Activated naive CD8-positive, alpha-beta T cell treated with anti-CD3 and anti-CD28 coated beads for 36 hours (primary cell): ENCODE measurements around the gene WWC1. TPM values are rescaled to one million over a fixed set of nuclear protein-coding genes. Genes with fewer than 3 reads are reported as not detected.

Experiments
- DNase-seq: peaks from one replicate; pipeline ENCODE4 v3.0.0; 2021
- H3K27ac Mint-ChIP-seq: one replicate; pipeline ENCODE4 v1.8.0; 2022; ENCODE audit warnings: mild to moderate bottlenecking, moderate library complexity, mixed read lengths
- H3K27me3 Mint-ChIP-seq: one replicate; pipeline ENCODE4 v1.8.0; 2022; ENCODE audit warnings: mild to moderate bottlenecking, mixed read lengths
- H3K36me3 Mint-ChIP-seq: one replicate; pipeline ENCODE4 v1.8.0; 2021; ENCODE audit warnings: mild to moderate bottlenecking, mixed read lengths
- H3K4me1 Mint-ChIP-seq: one replicate; pipeline ENCODE4 v1.8.0; 2021; ENCODE audit warnings: mixed read lengths
- H3K4me3 Mint-ChIP-seq: one replicate; pipeline ENCODE4 v1.8.0; 2022; ENCODE audit warnings: mild to moderate bottlenecking, moderate library complexity, mixed read lengths
- H3K9me3 Mint-ChIP-seq: one replicate; pipeline ENCODE4 v1.8.0; 2022; ENCODE audit warnings: mixed read lengths
- total RNA-seq, 2 experiments: library from RNA; stranded (reverse); gene quantifications; one replicate each; pipeline ENCODE4 v1.2.3, GENCODE V29; 2021

The WWC1 gene
- total RNA-seq, 2 experiments from 2014 or later, result 1.5 to 2.5 TPM

DNA sequence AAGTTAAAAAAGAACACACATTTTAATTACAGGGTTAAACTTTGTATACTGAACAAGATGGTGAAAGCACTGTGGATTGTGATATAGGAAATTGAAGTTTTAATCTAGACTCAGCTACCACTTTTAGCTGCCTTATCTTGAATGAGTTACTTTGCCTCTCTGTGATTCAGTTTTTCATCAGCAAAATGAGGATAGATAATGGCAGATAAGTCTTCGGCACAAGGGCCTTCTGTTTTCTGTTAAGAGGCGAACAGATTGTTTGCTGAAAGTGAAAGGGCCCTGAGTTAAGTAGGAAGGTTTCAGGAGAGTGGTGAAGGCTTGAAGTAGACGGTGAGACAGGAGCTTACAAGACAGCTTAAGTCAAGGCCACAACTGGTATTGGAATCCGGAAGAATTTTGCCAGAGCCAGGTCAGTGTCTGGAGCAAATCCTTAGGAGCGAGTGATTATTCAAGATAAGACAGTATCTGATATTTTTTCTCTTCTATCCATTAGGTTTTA, 202.7 kb downstream of the WWC1 start:
- Mint-ChIP-seq H3K27ac (no peak overlapping the region), H3K9me3 (no peaks in the 10 kb centered on the region), H3K36me3 (peaks cover 40% of the 10 kb centered on the region)

DNA sequence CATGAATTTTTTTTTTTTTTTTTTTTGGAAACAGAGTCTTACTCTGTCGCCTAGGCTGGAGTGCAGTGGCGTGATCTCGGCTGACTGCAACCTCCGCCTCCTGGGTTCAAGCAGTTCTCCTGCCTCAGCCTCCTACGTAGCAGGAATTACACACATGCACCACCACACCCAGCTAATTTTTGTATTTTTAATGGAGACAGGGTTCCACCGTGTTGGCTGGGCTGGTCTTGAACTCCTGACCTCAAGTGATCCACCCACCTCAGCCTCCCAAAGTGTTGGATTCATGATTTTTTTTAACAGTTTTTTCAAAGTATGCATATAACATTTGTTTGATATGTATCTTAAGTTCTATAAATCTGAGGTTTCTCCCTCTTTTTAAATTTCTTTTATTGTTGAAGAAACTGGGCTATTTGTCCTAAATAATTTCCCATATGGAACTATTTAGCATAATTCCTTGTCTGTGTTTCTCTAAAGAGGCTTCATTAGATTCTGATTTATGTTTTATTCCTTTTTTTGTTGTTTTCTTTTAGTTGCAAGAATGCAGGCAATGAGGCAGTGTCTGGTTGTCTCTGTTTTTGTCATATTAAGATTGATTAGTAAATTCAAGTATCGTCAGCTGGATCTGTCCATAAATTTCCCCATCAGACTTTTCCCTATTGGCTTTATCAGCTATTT, 211.3 kb downstream of the WWC1 start:
- H3K27me3 Mint-ChIP-seq, result no peaks in the 10 kb centered on the region
- no peaks in the 10 kb centered on the region for H3K9me3 Mint-ChIP-seq
- H3K4me1 Mint-ChIP-seq, result no peaks in the 10 kb centered on the region
- no peak overlapping the region for H3K4me3 Mint-ChIP-seq
- H3K36me3 Mint-ChIP-seq, result peaks cover 33% of the 10 kb centered on the region
- no peak overlapping the region for H3K27ac Mint-ChIP-seq
- DNase-seq, result no peak

More for the DNA sequence above, 202.7 kb downstream of the WWC1 start:
- no peak for DNase-seq
- H3K27me3 Mint-ChIP-seq, result no peaks in the 10 kb centered on the region
- no peak overlapping the region for H3K4me3 Mint-ChIP-seq
- H3K4me1 Mint-ChIP-seq, result peaks cover 8% of the 10 kb centered on the region

- H3K36me3 Mint-ChIP-seq, result peaks cover 75% of the 10 kb centered on the region
- H3K27me3 Mint-ChIP-seq, result no peaks in the 10 kb centered on the region
- no peak for DNase-seq
- peaks cover 2% of the 10 kb centered on the region for H3K4me1 Mint-ChIP-seq
- no peak overlapping the region for H3K27ac Mint-ChIP-seq
- H3K4me3 Mint-ChIP-seq, result no peak overlapping the region
- H3K9me3 Mint-ChIP-seq, result peaks cover 11% of the 10 kb centered on the region
These were observed 222.5 kb downstream of the WWC1 start for GRCh38 chr5:168513861-168514428.

Other genes with a start within 250 kb of the WWC1 start
- gene RARS1, start 194.8 kb downstream of the WWC1 start, total RNA-seq, result 100 to 1,000 TPM; 153 to 158 TPM
- gene FBLL1, start 237.7 kb downstream of the WWC1 start, total RNA-seq, result under 1 TPM in 1 of 2 experiments, not detected in 1; 0.19 TPM